GM18867 (cell line): ENCODE results near the gene CNIH4.
"Not testable (repeated sequence)": the region's sequence is repeated elsewhere in the genome, so short reads cannot be mapped to it uniquely, and the experiment has no call there.

Experiments
- ATAC-seq: cut with Tn5 transposase; IDR thresholded peaks from one replicate; pipeline ENCODE4 v1.9.1; 2021; ENCODE audit warnings: mild to moderate bottlenecking, moderate library complexity; ENCODE audit not compliant: unreplicated experiment

CNIH4 gene

DNA sequence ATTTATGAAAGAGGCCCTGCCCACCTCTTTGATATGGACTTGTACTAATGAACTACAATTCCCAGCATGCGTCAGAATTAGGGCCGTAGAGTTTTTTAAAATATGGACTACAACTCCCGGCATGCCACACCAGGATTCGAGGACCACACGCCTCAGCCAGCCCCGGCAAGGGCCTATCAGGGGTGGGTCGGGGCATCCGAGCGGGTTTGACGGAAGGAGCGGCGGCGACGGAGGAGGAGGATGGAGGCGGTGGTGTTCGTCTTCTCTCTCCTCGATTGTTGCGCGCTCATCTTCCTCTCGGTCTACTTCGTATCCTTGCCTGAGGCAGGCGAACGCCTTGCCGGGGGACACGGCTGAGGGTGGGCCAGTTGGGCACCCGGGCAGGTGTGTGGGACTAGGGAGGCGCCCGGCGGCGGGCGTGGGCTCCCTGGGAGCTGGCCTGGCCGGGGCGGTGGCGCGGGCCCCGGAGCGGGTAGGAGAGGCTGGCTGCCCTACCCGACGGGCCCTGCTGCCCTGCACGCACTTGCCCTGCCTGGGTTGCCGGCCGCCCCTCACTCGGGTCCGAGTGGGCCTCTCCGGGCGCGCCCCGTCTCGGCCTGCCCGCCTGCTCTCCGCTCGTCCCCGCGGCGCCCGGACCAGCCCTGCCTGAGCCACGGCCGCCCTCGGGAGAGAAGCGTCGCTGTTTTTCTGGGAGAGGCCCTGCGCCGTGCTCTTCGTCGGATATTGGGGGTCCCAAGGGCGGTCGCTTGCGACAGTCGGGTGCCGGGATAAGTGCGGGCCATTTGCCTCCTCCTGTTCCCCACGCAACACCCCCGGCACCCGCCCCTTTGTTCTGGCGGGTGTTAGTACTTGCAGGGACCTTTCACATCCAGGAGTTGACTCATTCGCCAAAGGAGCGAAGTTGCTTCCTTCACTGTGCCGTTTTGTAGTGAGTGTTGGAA, at the start of gene CNIH4:
Gene CNIH4, plus strand, starts transcription at position 195 of the 941 bp plus-strand sequence. Its CDS starts 46 bp downstream, at position 241.
- peak; percentile 99 for ATAC-seq

DNA sequence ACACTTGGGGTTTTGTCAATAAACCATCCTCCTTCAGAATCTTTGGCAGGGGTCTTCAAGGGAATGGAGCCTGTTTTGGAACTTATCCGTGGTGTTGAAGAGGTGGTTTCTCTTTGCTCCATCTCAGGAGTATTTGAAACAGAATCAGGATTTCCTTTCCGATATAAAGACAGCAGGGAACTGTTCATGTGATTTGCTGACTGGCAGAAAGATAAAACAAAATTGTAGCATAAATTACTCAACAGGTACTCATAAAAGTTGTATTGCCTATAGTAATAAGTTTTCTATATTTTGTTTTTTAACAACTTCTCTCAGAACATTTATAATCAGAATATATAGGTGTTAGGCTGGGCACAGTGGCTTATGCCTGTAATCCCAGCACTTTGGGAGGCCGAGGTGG, 48.6 kb upstream of the CNIH4 start:
- no peak for ATAC-seq

DNA sequence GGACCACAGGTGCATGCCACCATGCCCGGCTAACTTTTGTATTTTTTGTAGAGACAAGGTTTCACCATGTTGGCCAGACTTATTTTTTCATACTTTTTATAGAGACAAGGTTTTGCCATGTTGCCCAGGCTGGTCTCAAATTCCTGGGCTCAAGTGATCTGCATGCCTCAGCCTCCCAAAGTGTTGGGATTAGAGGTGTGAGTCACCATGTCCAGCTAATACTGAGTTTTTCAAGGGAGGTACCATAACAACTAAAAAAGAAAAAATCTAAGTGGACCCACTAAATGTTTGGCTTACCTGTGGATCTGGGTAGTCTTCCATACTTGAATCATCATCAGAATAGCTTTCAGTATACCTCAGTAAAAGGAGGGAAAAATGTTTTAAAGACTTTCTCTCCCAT, 45.2 kb upstream of the CNIH4 start:
- ATAC-seq: not testable (repeated sequence)

DNA sequence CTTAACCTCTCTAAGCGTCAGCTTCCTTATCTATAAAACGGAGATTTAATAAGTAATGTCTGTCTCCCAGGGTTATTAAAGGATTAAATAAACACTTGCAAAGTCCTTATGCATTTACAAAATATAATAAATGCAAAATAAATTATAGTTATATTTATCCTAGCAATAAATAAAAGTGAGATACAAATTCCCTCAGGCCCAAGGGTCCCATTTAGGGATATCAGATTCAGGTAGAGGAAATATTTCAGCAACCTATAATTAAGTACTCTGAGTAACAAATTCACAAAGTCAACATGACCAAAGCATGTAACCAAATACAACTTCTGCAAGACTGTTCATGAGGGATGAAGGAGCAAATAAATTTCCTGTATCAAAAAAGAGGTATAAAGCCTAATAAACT, 44.7 kb upstream of the CNIH4 start:
- ATAC-seq: no peak

DNA sequence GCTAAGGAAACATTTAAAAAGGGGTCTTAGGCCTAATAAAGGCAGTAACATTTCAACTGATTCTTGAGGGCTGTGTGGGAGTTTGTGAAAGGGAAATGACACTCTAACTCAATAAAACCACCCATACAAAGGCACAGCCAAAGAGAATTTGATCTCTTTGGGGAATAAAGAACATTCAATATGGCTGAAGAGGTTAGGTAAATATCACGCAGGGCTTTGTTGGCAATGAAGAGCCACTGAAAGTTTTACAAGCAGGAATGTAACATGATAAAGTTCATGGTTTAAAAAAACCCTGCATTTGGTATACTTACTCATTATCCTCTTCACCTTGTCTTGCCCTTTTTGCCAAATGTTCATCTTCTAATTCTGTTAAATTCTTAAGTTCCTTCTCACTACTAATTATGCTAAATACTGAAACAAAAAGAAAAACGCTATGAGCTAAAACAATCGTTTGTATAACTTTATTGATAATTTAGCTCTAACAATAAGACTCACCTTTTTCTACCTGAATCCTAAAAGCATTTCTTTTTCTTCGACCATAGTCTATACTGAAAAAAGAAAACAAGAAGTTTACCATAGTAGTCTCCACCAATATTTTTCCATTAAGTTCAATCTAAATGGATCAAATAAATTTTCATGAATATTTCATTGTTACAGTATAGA, 39.2 kb upstream of the CNIH4 start:
- ATAC-seq: no peak

DNA sequence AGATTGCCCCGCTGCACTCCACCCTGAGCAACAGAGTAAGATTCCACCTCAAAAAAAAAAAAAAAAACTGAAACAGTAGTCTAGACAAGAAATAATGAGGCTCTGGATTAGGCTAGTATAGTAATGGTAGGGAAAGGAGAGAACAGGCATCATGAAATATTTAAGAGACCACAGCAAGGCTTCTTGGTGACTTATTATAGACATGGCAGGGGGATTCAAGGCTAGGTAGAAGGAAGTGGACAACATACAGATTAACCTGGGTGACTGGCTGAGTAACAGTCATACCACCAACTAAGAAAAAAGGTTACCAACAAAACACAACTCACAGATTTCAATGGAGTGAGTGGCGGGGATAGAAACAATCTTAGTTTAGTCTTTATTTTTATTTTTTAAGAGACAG, 35.0 kb upstream of the CNIH4 start:
- no peak for ATAC-seq

DNA sequence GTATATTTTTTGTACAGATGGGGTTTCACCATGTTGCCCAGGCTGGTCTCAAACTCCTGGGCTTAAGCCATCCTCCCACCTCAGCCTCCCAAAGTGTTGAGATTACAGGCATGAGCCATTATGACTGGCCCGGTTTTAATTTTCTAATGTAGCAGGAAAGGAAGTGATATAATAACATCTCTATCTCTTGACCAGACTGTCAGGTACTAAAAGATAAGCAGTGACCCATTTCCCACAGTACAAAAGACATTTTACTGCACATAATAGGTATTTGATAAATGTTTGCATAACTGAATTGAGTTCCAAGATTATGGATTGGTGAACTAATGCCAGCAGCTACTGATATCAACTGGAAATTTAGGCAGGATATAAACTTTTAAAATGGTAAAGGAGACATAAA, 30.7 kb upstream of the CNIH4 start:
- ATAC-seq: no peak

DNA sequence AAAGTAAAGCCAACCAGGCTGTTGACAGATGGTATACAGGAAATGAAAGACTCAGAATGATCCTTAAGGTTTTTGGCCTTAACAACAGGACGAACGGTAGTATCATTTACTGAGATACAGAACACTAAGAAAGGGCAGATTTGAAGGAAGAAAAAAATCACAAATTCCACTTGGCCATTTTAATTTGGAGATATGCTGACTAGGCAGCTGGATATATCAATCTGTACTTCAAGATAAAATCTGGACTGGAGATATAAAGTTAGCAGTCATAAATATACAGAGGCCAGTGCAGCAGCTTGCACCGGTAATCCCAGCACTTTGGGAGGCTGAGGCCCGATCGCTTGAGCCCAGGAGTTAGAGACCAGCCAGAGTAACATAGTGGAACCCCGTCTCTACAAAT, 28.0 kb upstream of the CNIH4 start:
- ATAC-seq: no peak

DNA sequence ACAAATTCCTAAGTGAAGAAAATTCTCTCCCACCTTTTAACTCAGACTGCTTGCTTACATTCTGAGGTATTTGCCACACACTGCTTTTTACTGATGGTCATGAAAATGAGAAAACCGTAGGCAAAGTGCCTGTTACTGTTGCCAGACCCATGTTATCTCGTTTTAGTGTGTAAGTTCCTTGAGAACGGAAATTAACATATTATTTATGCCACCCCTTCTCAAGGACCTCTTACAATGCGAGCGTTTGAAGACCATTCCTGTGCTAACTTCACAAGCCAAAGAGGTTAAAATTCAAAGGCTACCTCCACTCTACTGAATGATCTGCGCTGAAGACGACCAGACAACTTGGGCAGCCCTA, 27.2 kb upstream of the CNIH4 start:
- no peak for ATAC-seq

DNA sequence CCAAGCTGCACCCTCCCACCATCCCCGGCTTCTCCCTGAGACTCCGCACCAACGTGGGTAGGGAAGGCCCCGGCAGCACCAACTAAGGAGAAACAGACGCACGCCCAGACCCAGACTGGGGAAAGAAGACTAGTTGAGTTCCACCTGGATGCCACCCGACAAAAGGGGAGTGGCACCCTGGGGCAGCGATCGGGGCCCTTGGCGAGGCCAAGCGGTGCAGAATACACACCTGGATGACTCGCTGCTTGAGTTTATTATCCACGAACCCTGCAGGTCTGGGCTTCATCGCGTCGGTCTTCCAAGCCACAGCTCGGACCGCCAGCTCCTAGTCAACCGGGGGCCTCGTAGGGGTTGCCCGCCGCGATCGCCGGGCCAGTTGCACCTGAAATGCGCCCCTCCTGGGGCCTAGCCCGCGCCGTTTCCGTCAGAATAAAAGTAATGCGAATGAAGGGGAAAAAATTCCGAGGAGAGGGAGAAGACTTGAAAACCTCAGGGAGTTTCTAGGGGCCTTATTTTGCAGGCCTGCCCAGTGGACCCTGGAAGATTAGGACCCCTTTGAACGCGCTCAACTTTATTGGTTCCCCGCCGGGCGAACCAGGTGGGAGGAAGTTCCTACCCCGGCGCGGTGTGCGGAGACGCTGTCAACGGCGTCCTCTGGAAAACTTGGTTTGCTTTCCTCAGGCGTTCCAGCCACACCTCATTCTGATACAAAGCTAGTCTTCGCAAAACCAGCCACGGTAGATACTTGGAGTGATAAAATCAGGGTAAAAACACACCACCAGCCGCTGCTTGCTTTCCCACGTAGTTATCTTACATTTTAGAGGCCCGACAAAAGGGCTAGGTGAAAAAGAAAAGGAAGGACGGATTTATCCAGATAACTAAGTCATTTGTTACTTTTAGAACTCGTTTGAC, 26.6 kb upstream of the CNIH4 start, which contains the start of gene NVL:
Gene NVL, minus strand, starts transcription at position 331 of the 912 bp plus-strand sequence. Its CDS starts 45 bp downstream, at position 286.
- peak; percentile 86 for ATAC-seq

DNA sequence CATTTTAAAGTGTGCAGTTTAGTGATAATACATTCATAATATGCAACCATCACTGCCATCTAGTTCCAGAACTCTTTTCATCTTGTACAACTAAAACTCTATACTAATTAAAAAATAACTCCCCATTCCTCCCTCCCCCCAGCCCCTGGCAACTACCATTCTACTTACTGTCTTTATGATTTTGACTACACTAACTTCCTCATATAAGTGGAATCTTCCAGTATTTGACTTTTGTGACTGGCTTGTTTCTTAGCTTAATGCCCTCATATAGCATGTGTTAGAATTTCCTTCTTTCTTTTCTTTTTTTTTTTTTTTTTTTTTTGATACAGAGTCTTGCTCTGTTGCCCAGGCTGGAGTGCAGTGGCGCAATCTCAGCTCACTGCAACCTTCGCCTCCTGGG, 25.4 kb upstream of the CNIH4 start:
- ATAC-seq: no peak

DNA sequence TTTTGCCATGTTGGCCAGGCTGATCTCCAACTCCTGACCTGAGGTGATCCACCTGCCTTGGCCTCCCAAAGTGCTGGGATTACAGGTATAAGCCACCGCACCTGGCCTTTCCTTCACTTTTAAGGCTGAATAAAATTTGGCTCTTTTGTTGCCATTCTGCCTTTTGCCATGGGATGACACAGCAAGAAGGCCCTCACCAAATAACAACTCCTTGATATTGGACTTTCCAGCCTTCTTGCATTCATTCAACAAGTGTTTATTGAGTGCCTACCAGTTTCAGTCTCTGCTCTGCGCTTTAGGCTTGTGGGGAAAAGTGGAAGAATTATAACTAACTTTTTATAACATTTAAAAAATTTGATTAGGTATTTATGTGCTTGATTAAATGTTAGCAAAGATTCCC, 24.9 kb upstream of the CNIH4 start:
- no peak for ATAC-seq

DNA sequence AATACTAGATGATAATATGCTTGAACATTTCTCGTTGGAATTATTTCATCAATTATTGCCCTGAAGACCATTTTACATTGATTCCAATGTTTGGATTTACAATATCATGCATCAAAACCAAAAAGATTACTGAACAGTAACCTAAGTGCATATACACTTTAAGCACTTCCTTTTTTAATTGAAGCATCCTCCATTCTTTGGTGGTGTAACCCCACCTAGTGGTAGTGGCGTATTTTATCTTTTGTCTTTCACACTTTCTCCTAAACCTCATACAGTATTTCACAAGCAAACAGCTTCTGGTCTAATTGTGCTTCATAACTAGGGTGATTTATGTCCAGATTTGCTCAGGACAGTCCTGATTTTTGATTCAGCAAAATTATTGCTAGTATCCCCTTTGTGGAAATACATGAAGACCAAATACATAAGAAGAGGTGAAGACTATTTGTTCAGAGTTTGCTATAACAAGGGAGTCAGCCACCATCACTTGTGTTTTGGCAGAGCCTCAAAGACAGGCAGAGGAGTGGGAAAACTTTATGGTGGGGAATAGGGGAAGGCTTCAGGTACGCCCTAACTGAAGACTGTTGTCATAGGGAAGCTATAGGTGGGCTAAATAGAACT, 23.3 kb upstream of the CNIH4 start:
- ATAC-seq: peak; percentile 55

DNA sequence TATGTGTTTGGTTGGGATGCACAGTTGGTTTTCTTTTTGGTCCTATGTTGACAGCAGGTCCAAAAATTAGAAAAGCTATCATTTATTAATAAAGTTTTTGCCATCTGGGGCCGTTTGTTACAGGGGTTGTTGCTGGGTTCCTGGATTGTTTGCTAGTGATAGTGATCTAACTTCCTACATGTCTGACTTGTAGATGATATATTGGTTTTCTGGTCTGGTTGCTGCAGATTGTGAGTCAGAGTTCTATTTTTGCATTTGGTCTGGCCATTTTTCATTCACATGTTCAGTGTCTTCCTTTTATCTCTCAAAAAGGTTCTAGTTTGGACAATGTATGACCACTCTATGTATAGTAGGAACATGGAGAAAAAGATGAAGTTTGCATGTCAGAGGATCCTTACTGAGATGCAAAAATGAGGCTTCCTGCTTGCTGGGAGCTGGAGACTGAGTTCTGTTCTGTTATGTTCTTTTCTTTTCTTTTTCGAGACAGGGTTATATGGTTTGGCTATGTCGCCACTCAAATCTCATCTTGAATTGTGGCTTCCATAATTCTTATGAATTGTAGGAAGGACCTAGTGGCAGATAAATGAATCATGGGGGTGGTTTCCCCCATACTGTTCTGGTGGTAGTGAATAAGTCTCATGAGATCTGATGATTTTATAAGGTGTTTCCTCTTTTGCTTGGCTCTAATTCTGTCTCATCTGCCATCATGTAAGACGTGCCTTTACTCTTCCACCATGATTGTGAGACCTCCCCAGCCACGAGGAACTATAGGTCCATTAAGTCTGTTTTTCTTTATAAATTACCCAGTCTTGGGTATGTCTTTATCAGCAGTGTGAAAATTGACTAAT, 22.5 kb upstream of the CNIH4 start:
- ATAC-seq: no peak

DNA sequence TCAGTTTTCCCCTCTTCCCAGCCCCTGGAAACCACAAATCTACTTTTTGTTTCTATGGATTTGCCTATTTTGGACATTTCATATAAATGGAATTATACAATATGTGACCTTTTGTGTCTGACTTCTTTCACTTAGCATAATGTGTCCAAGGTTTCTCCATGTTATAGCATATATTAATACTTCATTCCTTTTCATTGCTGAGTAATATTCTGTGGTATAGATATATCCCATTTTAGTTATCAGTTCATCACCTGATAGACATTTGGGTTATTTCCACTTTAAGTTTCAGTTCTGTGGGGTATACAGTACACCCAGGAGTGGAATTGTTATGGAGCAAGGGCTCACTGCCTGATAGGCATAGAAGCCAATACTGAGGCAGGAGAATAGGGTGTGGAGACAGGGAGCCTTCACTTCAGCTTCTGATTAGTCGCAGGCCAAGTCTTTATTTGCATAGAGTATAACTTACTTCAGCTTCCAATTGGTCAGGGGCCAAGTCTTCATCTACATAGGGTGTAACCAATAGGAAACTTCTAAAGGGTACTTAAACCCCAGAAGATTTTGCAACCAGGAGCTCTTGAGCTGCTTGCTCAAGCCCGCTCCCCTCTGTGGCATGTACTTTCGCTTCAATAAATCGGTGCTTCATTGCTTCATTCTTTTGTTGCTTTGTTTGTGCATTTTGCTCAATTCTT, 18.4 kb upstream of the CNIH4 start:
- no peak for ATAC-seq

DNA sequence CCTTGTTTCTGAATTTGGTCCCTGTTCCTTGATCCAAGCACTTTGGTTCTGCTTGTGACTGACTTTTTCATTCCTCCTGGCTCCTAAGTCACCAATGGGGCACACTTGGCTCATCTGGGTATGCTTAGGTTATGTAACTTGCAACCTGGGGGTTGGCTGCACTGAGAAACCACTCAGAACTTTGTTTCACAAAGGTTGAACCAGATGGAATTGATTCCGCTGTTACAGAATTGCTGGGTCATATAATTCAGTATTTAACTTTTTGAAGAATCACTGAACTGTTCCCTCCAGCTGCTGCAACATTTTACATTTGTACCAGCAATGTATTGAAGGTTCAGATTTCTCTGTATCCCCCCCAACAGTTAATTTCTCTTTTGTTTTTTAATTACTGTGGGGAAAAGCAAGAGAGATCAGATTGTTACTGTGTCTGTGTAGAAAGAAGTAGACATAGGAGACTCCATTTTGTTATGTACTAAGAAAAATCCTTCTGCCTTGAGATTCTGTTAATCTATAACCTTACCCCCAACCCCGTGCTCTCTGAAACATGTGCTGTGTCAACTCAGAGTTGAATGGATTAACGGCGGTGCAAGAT, 17.1 kb upstream of the CNIH4 start:
- ATAC-seq: no peak

DNA sequence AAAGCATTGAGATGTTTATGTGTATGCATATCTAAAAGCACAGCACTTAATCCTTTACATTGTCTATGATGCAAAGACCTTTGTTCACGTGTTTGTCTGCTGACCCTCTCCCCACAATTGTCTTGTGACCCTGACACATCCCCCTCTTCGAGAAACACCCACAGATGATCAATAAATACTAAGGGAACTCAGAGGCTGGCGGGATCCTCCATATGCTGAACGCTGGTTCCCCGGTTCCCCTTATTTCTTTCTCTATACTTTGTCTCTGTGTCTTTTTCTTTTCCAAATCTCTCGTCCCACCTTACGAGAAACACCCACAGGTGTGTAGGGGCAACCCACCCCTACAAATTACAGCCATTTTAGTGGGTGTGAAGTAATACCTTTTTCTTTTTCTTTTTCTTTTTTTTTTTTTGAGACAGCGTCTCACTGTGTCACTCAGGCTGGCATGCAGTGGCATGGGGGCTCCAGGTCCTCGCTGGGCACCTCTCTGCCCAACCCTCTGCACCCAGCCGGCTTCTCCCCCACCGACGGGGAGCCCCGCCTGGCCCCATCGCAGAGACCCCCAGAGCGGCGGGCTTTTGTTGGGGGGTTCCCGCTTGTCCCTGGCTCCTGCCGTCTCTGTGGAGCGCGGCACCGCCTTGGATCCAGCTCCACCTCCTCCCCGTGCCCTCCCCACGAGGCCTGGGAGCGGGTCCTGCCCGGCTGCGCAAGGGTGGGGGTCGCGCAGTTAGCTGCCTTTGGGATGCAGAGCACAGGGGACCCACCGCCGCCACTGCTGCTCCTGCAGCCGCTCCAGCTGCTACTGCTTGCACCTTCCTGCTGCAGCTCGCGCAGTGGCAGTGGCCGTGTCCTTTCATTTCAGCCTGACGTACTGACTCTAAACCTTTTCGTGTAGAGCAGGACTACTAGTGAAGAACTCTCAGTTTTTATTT, 16.0 kb upstream of the CNIH4 start:
- ATAC-seq: not testable (repeated sequence)

DNA sequence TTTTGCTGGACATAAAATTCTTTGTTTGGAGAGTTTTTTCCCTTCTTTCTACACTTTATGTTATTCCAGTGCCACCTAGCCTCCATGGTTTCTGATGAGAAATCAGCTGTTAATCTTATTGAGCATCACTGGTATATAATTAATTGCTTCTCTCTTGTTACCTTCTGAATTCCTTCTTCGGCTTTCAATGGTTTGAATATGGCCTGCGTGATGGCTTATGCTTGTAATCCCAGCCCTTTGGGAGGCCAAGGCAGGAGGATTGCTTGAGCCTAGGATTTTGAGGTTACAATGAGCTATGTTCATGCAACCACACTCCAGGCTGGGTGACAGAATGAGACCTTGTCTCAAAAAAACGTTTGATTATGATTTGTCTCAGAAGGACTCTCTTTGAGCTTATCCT, 13.0 kb upstream of the CNIH4 start:
- ATAC-seq: no peak
